KMS-11 (cell line): ENCODE measurements around the gene GABRR3.

ENCODE experiments used
- H2AFZ ChIP-seq: fragments of 200-600 bp; sonication (generic); 2 replicates; pipeline ENCODE4 v1.6.1; 2016; ENCODE audit warnings: antibody characterized with exemption, mixed run types, low read depth
- H3K27ac ChIP-seq: fragments of 200-600 bp; sonication (generic); 2 replicates; pipeline ENCODE4 v1.6.1; 2016; ENCODE audit warnings: mild to moderate bottlenecking, mixed run types
- H3K27me3 ChIP-seq: fragments of 200-600 bp; sonication (generic); 2 replicates; pipeline ENCODE4 v1.6.1; 2017; ENCODE audit warnings: mild to moderate bottlenecking, low read depth, mixed run types, moderate library complexity; ENCODE audit not compliant: insufficient read depth
- H3K36me3 ChIP-seq: fragments of 200-600 bp; sonication (generic); 2 replicates; pipeline ENCODE4 v1.6.1; 2017; ENCODE audit warnings: mild to moderate bottlenecking, mixed run types; ENCODE audit not compliant: insufficient read depth
- H3K4me1 ChIP-seq: fragments of 200-600 bp; sonication (generic); 2 replicates; pipeline ENCODE4 v1.6.1; 2016; ENCODE audit warnings: mild to moderate bottlenecking, low read depth, mixed run types; ENCODE audit not compliant: poor library complexity, severe bottlenecking
- H3K4me2 ChIP-seq: fragments of 200-600 bp; sonication (generic); 2 replicates; pipeline ENCODE4 v1.7.0; 2016; ENCODE audit warnings: mild to moderate bottlenecking, mixed run types
- H3K4me3 ChIP-seq: fragments of 200-600 bp; sonication (generic); IDR thresholded peaks from 2 replicates; pipeline ENCODE4 v1.6.1; 2017; ENCODE audit warnings: low read depth, low read length, mixed read lengths; ENCODE audit not compliant: insufficient read depth
- H3K79me2 ChIP-seq: fragments of 200-600 bp; sonication (generic); 2 replicates; pipeline ENCODE4 v1.6.1; 2016; ENCODE audit warnings: low read depth, mixed run types; ENCODE audit not compliant: insufficient read depth
- H3K9ac ChIP-seq: fragments of 200-600 bp; sonication (generic); 2 replicates; pipeline ENCODE4 v1.6.1; 2016; ENCODE audit warnings: mild to moderate bottlenecking, mixed run types
- H4K20me1 ChIP-seq: fragments of 200-600 bp; sonication (generic); 2 replicates; pipeline ENCODE4 v1.6.1; 2016; ENCODE audit warnings: mild to moderate bottlenecking, mixed run types; ENCODE audit not compliant: insufficient read depth
- TF ChIP-seq, protein P1 (sequence below): fragments of 200-600 bp; sonication (generic); conservative IDR thresholded peaks from 2 replicates; pipeline ENCODE4 v1.6.1; 2017; ENCODE audit warnings: low read depth, mild to moderate bottlenecking, antibody characterized with exemption, low read length, moderate library complexity, mixed read lengths

Gene GABRR3

DNA sequence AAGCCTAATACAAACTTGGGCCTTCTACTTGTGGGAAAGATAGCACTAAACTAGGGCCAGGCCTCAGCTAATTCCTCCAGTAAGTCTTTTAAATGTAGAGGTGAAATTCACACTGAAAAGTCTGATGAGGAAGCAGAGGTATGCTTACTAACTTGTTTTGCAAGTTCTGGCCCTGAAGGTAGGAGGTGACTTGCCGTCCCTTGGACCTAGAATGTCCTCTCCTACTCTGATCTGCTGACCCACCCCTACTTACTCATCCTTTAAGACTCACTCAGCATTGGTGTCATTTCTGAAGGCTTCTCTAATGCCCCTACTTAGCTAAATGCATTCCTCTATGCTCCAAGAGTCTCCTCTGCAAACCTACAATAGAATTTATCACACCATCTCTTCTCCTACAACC, 82.2 kb downstream of the GABRR3 start:
- H2AFZ ChIP-seq = no peak overlapping the region
- H3K4me1 ChIP-seq = no peaks in the 10 kb centered on the region
- TF ChIP-seq, protein P1, sequence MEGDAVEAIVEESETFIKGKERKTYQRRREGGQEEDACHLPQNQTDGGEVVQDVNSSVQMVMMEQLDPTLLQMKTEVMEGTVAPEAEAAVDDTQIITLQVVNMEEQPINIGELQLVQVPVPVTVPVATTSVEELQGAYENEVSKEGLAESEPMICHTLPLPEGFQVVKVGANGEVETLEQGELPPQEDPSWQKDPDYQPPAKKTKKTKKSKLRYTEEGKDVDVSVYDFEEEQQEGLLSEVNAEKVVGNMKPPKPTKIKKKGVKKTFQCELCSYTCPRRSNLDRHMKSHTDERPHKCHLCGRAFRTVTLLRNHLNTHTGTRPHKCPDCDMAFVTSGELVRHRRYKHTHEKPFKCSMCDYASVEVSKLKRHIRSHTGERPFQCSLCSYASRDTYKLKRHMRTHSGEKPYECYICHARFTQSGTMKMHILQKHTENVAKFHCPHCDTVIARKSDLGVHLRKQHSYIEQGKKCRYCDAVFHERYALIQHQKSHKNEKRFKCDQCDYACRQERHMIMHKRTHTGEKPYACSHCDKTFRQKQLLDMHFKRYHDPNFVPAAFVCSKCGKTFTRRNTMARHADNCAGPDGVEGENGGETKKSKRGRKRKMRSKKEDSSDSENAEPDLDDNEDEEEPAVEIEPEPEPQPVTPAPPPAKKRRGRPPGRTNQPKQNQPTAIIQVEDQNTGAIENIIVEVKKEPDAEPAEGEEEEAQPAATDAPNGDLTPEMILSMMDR = no peak
- H3K4me3 ChIP-seq = no peak overlapping the region
- no peak overlapping the region for H3K4me2 ChIP-seq
- no peaks in the 10 kb centered on the region for H3K27me3 ChIP-seq
- H3K27ac ChIP-seq = no peak overlapping the region
- H3K9ac ChIP-seq = no peak overlapping the region
- H4K20me1 ChIP-seq = no peaks in the 10 kb centered on the region
- H3K36me3 ChIP-seq = peaks cover 8% of the 10 kb centered on the region; the same call in 1 of the 2 replicates
- H3K79me2 ChIP-seq = no peaks in the 10 kb centered on the region

DNA sequence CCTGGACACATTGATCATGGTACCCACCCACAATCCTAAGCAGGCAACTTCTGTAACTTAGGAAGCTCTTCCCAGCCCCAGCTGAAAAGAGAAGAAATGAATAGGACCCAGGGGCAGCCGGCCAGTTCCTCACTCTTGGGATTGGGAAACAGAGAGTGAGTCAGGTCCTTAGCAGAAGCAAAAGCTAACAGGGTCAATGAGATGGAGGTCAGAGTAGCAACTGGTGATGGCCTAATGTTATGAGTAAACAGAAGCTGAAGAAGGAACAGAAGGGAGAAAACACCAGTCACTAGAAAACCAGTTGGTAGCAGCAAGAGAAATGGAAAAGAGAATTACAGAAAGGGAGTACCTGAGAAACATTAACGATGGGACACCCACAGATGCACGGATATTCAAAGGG, 82.8 kb downstream of the GABRR3 start:
- H3K9ac ChIP-seq = no peak overlapping the region
- H2AFZ ChIP-seq = no peak overlapping the region
- H3K4me1 ChIP-seq = no peaks in the 10 kb centered on the region
- H3K4me3 ChIP-seq = no peak overlapping the region
- no peak overlapping the region for H3K4me2 ChIP-seq
- no peak overlapping the region for H3K27ac ChIP-seq
- H4K20me1 ChIP-seq = no peaks in the 10 kb centered on the region
- TF ChIP-seq, protein P1 = no peak
- H3K27me3 ChIP-seq = no peaks in the 10 kb centered on the region
- peaks cover 8% of the 10 kb centered on the region; the same call in 1 of the 2 replicates for H3K36me3 ChIP-seq
- no peaks in the 10 kb centered on the region for H3K79me2 ChIP-seq

GRCh38 chr3:97950360-97950759, 84.8 kb downstream of the GABRR3 start:
- no peaks in the 10 kb centered on the region for H4K20me1 ChIP-seq
- H3K79me2 ChIP-seq = no peaks in the 10 kb centered on the region
- no peak overlapping the region for H3K27ac ChIP-seq
- no peak overlapping the region for H3K4me2 ChIP-seq
- peaks cover 8% of the 10 kb centered on the region; the same call in 1 of the 2 replicates for H3K36me3 ChIP-seq
- H3K27me3 ChIP-seq = no peaks in the 10 kb centered on the region
- no peak overlapping the region for H3K9ac ChIP-seq
- no peak overlapping the region for H3K4me3 ChIP-seq
- TF ChIP-seq, protein P1 = no peak
- H2AFZ ChIP-seq = no peak overlapping the region
- H3K4me1 ChIP-seq = no peaks in the 10 kb centered on the region

DNA sequence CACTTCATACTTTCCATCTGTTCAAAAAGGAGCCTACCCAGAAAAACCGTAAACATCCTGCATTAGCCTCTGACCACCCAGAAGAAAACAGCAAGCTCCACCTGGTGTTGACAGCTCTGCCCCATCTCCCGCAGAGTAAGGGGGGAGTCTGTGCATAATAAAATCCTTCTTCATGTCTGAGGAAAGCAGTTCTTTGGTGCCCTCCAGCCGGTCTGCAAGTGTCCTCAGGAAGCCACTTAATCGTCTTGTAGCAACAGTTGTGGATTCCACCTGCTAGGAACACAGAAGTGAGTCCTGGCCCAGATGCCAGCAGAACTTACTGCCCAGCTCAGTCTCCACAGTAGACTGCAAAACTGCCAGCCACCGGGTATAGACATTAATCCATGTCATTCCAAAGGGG, 85.4 kb downstream of the GABRR3 start:
- H2AFZ ChIP-seq = no peak overlapping the region
- no peaks in the 10 kb centered on the region for H4K20me1 ChIP-seq
- H3K4me3 ChIP-seq = no peak overlapping the region
- H3K36me3 ChIP-seq = peaks cover 8% of the 10 kb centered on the region; the same call in 1 of the 2 replicates
- TF ChIP-seq, protein P1 = no peak
- H3K4me1 ChIP-seq = no peaks in the 10 kb centered on the region
- H3K79me2 ChIP-seq = no peaks in the 10 kb centered on the region
- H3K4me2 ChIP-seq = no peak overlapping the region
- H3K9ac ChIP-seq = no peak overlapping the region
- H3K27ac ChIP-seq = no peak overlapping the region
- H3K27me3 ChIP-seq = no peaks in the 10 kb centered on the region
